ENCODE data around the gene PBRM1.

PBRM1 gene

DNA sequence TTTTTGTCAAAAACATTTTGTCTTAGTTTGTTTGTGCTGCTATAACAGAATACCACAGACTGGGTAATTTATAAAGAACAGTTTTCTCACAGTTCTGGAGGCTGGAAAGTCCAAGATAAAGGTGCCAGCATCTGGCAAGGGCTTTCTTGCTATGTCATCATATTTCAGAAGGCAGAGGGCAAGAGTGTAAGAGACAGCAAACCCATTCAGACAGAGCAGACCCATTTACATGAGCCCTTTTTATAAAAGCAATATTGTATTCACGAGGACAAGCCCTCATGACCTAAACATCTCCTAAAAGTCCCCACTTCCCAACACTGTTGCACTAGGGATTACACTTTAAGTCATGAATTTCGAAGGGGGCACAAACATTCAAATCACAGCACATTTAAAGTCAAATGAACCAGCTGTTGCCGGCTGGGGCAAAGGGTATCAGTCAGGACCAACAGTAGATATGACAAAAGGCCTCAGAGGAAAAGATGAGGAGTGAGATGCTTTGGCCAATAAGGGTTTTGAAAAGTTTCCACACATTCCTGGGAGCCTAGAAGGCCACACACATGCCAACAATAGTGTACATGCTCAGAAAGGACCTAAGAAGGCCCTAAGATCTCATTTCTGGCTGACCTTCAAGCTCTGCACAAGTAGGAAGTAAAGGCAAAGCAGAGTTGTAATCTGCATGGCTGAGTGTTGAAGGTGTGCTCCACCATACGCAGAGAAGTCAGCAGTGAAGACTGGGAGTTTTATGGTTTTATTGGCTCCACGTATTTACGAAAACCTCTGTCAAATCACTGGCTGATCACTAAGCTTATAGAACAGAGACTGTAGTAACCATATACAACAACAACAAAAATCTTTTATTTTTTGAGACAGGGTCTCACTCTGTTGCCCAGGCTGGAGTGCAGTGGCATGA is 111.4 kb downstream of the PBRM1 start:
- DNase-seq (ENCODE audit: low read depth), result no peak

DNA sequence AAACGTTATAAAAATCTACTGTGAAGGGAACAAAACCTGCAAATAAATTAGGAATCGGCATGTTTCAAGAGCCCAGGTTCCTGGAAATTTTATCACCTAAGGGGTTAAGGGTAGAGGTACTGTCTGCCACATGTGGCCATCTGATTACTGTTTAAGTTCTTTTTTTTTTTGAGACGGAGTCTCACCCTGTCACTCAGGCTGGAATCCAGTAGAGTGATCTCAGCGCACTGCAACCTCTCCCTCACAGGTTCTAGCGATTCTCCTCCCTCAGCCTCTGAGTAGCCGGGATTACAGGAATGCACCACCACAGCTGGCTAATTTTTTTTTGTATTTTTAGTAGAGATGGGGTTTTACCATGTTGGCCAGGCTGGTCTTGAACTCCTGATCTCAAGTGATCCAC is 113.5 kb downstream of the PBRM1 start:
- no peak for DNase-seq (ENCODE audit: low read depth)

DNA sequence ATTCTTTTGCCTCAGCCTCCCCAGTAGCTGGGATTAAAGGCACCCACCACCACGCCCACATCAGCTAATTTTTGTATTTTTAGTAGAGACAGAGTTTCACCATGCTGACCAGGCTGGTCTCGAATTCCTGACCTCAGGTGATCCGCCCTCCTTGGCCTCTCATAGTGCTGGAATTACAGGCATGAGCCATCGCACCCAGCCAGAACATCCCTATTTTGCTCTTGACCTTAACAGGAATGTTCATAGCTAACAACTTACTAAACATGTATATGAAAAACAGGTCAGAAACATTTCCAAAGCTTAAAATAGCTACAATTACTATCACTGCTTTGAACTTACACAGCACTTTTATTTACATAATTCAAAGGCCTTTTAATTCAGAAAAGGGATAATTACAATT is 115.6 kb downstream of the PBRM1 start:
- no peak for DNase-seq (ENCODE audit: low read depth)

DNA sequence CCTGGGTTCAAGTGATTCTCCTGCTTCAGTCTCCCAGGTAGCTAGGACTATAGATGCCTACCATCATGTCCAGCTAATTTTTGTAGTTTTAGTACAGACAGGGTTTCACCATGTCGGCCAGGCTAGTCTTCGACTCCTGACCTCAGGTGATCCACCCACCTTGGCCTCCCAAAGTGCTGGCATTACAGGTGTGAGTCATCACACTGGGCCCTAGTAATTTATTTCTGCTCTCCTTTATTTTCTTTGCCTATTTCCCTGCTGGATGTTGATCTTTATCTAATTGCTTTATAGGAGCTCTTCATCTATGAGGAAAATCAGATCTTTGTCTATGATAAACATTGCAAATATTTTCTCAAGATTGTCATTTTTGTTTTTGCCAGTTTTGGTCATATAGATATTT is 117.6 kb downstream of the PBRM1 start:
- no peak for DNase-seq (ENCODE audit: low read depth)

DNA sequence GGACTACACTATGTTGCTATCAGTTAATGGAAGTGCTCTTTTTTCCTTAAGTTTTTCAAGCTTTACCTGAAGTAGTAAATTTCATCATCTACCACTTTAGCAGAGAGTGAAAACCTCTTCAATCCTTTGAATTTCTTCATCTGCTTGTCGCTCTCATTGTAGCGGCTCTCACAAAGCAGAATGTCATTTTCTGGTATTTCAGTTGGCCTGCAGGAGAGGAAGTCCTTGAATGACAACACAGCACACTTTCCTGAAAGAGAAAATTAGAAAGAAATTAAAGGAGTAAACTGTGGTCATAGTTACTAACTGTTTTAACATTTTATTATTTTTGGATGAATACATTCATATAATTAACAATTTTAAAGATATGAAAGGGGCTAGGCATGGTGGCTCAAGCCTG is 121.7 kb downstream of the PBRM1 start:
- DNase-seq (ENCODE audit: low read depth), result no peak

DNA sequence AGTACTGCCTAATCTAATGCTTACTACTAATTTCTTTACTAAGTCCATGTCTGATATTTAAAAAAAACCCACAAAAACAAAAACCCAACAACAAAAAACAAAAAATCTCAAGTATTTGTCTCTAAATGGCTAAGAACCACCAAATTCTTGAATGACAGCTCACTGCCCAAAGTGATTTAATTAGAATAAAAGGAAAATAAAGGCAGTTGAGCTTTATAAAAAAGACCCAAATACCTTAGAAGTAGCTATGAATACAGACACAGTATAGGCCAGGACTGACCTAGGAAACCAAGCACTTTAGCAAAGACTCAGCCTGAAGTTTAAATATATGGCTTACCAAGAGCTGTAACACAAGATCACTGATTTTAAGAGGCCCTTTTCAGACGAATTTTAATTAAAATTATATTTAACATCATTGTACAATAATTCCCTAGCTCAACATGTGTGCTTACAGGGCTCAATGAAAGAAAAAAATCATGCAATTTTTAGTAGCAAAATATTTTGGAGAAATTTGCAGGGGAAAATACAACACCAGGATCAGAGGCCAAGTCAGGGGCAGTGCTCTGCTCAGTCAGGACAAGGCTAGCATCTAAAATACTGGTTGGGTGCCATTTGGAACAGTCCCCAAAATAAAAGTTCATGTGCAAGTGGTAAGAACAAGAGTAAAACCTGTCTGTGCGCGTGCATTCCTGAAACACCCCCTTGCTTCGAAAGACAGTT is 124.5 kb downstream of the PBRM1 start:
- no peak for DNase-seq (ENCODE audit: low read depth)

DNA sequence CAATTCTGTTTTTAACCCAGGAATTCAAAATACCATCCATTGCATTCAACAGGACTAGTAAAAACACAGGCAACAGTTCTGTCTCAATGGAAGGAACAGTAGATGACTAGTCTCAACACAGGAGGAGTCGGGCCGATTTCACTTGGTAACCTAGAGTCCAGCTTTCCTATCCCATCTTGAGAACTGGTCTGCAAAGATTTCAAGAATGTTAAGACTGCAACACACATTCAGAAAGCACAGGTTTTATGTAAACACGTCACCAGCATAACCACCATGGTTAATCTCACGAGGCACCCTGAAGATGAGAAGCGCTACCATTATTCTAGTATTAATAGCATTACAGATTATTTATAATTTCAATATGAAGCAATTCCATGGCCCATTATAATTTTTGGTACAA is 127.3 kb downstream of the PBRM1 start:
- DNase-seq (ENCODE audit: low read depth), result no peak

DNA sequence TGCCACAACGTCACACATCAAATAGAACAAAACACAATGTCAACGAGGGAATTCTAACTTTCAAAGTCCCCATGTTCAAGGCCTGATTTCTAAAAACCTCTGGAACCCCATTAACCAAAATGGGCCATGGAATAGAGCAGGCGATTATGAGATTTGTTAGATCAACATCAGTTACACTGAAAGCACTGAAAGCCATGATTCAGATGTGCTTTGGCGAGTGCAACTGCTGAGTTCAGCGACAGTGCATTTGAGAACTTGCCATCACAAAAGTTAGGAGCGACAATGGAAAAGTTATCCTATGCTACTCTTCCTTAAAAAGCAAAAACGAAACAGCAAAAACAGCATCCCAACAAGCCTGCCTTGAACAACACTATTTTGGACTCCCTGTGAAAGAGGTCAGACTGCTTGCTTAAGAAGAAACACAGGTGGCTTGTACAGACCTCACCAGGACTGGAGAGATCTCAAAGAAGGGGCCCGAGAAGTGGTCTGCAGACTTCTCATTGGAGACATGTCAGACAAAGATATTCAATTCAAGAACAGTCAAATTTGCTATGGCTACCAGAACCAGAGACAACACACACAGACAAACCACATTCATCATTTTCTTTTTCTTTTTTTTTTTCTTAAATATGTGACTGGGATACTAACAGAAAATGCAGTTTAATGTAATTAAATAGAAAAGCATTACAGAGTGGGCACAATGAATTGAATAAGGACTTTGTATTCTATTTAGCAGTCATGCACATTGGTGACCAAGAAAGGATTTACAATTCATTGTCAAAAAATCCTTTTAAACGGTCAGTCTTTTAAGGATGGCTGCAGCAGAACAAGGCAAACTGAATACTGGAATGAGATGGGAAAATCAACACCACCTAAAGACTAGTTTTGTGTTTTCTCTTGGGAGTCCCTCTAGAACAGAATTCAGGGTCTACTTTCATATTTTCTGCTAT is 128.4 kb downstream of the PBRM1 start:
- DNase-seq (ENCODE audit: low read depth), result no peak

DNA sequence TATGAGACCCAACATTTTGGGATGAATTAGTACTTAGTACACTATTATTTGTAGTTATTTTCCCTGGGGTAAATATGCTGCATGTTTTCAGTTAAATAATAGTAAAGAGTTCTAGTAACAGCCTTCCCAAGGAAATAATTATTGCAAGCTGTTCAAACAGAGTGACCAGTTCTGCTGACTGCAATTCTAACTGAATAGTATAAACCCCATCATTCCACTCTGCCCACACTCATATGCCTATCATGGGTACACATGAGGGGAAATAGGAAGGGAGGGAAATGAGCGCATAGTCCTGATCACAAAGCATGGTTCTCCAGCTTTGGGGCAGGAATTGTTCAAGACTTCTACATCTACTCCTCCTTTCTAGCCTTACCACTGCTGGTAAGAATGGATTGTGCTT is 130.7 kb downstream of the PBRM1 start:
- DNase-seq (ENCODE audit: low read depth), result no peak

DNA sequence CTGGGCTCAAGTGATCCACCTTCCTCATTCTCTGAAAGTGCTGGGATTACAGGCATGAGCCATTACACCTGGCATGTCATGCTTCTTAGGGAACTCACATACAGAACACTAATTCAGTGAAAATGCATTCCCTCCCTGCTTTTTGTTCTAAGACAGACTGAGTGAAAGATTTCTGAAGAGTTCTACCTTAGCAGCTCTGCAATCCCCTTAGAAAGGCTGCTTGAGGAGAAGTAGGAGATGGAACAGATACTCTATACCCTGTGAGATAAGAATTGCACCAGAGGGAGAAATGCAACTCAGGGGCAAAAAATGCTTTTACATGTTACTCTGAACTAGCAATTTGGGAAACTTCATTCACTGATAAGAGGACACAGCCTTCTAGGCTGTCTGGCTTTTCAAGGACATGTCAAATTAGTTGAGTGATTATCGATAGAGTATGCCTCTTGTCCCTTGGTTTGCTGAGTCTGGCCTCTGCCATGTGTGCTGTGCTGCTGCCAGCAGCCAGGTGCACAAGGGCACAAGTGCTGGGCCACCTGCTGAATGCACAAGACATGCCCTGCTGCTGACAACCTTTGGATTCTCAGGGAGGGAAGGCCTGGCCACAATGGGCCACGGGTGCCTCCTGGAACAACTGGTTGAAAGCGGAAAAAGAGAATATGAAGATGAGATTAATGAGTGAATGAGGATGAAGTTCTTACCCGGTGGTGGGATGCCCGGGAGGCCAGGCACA is 131.5 kb downstream of the PBRM1 start:
- no peak for DNase-seq (ENCODE audit: low read depth)

DNA sequence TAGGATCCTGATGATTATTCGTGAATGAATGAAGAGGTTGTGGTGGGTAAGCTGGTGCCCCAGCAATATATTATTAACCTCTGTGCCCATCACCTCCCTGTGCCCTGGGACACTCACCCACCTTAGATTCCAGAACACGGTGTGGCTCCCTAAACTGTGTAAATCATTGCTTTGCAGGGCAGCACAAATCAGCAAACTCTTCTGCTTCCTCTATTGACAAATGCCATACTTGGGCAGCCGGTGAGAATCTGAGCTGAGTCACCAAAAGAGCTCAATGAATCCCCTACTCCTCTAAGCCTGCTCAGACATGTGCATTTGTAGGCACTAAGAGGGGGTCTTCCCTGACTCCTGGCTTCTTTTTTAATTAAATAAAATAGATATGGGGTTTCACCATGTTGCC is 133.6 kb downstream of the PBRM1 start:
- no peak for DNase-seq (ENCODE audit: low read depth)

DNA sequence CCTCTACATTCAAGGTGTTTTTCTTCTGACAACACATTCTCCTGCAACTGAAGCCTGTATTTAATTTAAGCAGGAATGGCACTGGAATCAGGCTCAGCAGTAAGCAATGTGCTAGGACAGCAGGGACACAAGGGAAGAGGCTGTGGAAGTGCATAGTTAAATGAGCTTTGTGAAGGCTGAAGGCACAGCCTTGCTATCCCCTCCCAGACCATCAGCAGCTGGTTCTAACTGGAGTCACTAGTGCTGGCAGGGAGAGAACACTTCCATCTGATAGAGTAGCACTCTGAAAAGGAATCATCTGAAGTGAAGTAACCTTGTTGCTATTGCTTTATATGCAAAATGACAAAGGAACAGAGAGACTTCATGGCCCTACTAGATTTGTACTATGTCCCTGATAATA is 134.6 kb downstream of the PBRM1 start:
- no peak for DNase-seq (ENCODE audit: low read depth)

DNA sequence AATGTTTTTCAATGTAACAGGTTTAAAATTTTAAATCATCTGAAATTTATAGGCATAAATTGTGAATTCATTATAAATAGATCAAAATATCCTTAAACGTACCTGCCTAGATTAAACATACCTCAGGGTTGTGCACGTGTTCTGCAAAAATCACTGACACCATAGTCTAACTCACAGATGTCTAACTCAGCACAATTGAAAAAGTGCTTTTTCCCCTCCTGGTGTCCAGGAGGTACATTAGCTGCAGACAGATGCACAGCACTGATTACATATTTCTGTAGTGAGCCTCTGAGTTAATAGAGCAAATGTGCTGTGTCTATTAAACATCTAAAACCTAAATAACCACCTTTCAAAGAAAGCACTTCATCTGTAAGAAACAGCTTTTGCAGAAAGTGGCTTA is 138.6 kb downstream of the PBRM1 start:
- DNase-seq (ENCODE audit: low read depth), result no peak

DNA sequence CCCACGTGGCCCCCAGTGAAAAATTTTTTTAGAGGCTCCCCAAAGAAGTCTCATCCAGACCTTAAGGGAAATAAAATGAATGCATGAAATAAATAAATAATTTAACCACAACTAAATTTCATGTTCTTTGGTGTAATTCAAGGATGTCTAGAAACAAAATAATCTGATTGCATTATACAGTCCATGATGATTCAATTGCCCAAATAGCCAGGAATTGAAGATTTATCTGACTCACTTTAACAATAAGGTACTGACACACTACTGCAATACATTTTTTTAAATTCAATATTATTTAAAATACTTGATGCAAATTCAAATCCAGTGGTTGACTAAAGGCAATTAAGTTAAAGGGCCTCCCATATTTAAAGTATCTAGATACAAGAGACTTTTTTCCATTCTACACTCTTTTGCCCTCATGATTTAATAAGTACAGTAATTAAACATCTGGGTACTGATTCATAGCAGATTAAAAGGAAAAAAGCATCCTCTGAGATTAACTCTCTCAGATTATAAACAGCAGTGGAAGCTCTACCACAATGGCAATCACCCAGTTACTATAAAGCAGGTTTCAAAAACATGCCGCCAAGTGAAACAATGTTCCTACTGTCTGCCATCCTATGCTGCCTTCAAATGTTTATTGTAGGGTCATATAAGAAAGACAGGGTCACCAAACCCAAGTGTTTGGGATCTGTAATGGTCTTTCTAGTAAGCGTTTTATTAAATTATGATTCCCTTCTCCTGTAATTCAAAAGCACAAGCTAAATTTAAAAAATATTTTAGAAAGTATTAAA is 139.4 kb downstream of the PBRM1 start:
- DNase-seq (ENCODE audit: low read depth), result no peak

DNA sequence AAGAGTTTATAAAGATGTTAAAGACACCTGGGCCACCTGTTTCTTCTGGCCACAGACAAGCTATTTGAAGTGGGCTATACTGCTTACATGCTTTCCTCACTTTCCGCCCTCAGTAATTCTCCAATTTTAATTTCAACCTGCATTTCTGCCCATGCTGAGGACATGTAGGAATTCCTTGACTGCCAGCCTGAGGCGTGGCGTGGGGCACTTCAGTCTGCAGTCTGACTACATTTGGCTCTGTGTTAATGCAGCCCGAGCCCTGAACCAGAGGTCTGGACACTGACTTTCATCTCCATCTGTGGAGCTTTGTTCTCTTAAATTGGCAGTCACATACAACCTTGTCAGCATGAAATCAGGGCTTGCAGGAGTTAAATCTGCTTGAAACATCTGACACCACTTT is 140.8 kb downstream of the PBRM1 start:
- no peak for DNase-seq (ENCODE audit: low read depth)

DNA sequence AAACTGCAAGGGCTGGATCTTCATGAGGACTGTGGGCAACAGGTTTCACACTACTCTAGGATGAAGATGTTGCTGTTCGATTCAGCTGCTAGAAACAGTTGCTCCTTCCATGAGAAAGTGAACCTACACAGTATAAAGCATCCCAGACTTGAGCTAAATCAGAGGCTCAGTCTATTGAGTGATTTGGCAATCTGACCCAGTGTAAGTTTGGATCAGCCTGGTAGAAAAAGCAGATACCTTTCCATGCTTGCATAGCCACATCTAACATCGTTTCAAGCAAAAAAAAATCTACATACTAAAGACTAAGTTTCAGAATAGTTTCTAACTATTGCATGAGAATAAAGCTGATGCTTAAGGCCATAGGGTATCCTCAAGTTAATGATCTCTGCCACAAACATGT is 144.7 kb downstream of the PBRM1 start:
- no peak for DNase-seq (ENCODE audit: low read depth)

DNA sequence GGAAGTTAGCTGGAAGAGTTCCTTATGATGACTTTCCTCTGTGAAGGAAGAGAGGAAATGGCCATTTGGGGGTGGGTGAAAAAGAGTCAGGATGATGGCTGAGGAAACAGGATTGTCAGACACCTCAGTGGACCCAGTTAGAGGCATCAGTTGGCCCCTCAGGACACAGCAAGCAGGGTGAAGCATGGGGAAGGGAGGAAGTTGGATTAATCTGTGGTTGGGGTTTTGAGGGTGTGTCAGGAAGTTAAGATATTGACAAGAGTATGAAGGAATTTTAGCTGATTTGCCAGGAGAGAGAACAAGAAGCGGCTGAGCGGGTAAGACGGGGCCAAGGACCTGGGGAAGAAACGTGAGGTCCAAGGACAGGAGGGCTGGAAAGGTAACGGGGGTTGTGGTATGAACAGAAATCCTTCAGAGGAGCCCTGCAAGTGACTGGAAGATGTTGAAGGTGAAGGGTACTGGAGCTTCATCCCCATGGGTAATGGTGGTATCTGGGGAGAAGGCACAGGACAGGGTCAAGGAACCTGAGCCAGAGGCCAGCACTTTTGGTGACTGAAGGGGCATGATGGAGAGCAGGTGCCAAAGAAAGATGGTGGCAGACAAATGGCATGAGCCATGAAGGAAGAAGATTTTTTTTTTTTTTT is 146.6 kb downstream of the PBRM1 start:
- no peak for DNase-seq (ENCODE audit: low read depth)

DNA sequence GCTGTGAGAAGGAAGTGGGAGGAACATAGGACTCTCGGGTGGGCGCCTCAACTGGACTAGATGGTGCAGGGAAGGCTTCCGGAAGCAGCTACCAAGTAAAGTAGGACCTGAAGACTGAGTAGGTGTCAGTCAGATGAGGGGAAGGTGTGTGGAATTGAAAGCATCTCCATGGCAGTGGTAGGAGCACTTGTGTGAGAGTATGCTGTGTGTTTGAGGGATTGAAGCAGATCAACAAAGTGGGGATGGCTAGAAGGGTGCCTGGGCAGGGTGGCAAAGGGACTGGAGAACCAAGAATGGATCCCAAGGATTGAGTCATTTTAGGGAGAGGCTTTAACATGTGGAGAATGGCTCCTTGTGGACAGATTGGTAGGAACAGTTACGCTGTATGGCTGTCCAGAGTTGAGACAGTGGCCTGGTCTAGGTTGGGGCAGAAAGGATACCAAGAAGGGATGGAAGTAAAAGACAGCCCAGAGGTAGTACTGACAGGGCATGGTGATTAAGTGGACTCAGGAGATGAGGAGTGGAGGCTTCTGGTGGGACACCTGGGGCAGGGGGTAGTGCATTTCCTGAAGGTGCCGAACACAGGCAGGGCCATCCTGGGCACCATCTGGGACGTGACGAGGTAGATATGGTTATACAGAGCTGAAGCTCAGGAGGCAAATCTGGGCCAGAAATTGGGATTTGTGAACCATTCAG is 147.8 kb downstream of the PBRM1 start:
- DNase-seq (ENCODE audit: low read depth), result no peak

DNA sequence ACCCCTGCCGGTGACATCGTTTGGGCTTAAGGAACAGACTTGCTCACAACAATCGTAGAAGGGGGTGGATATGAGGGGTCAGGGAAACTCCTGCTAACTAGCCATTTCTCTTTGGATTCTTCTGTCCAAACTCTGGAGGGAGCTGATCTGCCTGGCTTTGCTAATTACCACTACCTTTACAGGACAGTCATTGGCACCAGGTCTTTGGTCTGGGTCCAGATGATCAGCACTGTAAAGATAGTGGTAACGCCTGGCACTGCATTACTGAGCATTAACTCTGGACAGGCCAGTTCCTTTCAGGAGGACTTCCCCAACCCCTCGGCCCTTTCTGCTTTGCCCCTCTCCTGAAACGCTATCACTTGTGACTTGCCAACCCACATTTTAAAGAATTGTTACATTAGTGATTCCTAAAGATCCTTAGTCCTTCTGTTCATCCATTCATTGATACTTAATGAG is 148.5 kb downstream of the PBRM1 start:
- DNase-seq (ENCODE audit: low read depth), result no peak
